Endothelial cell of umbilical vein (primary cell): ENCODE measurements around the gene NT5C1A. TPM values are rescaled to one million over a fixed set of nuclear protein-coding genes. Genes with fewer than 3 reads are reported as not detected.

Experiments used
- BruUV-seq: library from RNA; stranded (reverse); fragments of 400-500 nt; replicated peaks from 2 replicates; lab custom pipeline; 2021; lab: Mats Ljungman, UMichigan
- CTCF ChIA-PET: fragments of 300-600, 350-600 bp; sonication (Branson Sonifier 250); formaldehyde crosslinking; loops from one replicate; lab custom pipeline; 2021; ENCODE audit warnings: antibody characterized with exemption, inconsistent platforms; lab: Charles Lee
- POLR2A ChIA-PET: fragments of 300-600, 350-600 bp; sonication (Branson Sonifier 250); formaldehyde crosslinking; loops from one replicate; lab custom pipeline; 2021; ENCODE audit warnings: antibody characterized with exemption, inconsistent platforms; lab: Charles Lee
- DNase-seq: peaks from one replicate; pipeline ENCODE4 v3.0.0-alpha.2; 2011; ENCODE audit warnings: low read depth, low spot score
- FAIRE-seq: peaks from 2 replicates; lab custom pipeline; 2011; peaks lifted over from hg19 to GRCh38; lab: Jason Lieb, UNC
- H2AFZ ChIP-seq: 2 replicates; pipeline ENCODE4 v1.6.0; 2012; ENCODE audit warnings: low read depth, low read length, control low read depth, inconsistent platforms
- H3K27ac ChIP-seq: 2 replicates; pipeline ENCODE4 v1.5.1; 2011; ENCODE audit warnings: low read depth, mild to moderate bottlenecking, control low read depth, low read length, moderate library complexity; ENCODE audit not compliant: insufficient read depth
- H3K27me3 ChIP-seq, 2 experiments: 2 replicates each; pipeline versions ENCODE4 v1.6.0 to v1.6.1; 2011; ENCODE audit warnings: low read length in 2 of 2, mixed read lengths in 1 of 2; ENCODE audit not compliant: control insufficient read depth in 2 of 2, insufficient read depth in 2 of 2
- H3K36me3 ChIP-seq, 2 experiments: 2 replicates in 1 of 2; 3 replicates in 1 of 2; pipeline ENCODE4 v1.5.1; 2011; ENCODE audit warnings: low read length in 2 of 2, mild to moderate bottlenecking in 1 of 2, moderate library complexity in 1 of 2; ENCODE audit not compliant: control insufficient read depth in 2 of 2, insufficient read depth in 2 of 2; ENCODE audit errors: extremely low read depth in 1 of 2
- H3K4me1 ChIP-seq: 3 replicates; pipeline ENCODE4 v1.5.1; 2011; ENCODE audit warnings: mild to moderate bottlenecking, low read length; ENCODE audit not compliant: control insufficient read depth, insufficient read depth; ENCODE audit errors: extremely low read depth
- H3K4me2 ChIP-seq: 2 replicates; pipeline ENCODE4 v1.6.1; 2011; ENCODE audit warnings: low read length, control low read depth, mixed read lengths; ENCODE audit not compliant: insufficient read depth
- H3K4me3 ChIP-seq, 3 experiments: fragments of 200-600 bp in 1 of 3; sonication (generic), shearing (Covaris generic) in 1 of 3; replicated peaks in 1 of 3; 2 replicates each; pipeline ENCODE4 v1.5.1; 2011 to 2016; ENCODE audit warnings: control low read depth in 3 of 3, low read length in 3 of 3, mild to moderate bottlenecking in 2 of 3, inconsistent platforms in 1 of 3, low read depth in 1 of 3, moderate library complexity in 1 of 3; ENCODE audit not compliant: insufficient read depth in 1 of 3
- H3K79me2 ChIP-seq: 2 replicates; pipeline ENCODE4 v1.6.0; 2012; ENCODE audit warnings: low read length, inconsistent platforms; ENCODE audit not compliant: control insufficient read depth, insufficient read depth
- H3K9ac ChIP-seq: replicated peaks from 2 replicates; pipeline ENCODE3; 2011; ENCODE audit warnings: low read length, control low read depth; ENCODE audit not compliant: insufficient read depth; ENCODE audit errors: extremely low read depth
- H3K9me1 ChIP-seq: replicated peaks from 3 replicates; pipeline ENCODE4 v1.6.0; 2011; ENCODE audit warnings: mild to moderate bottlenecking, low read length; ENCODE audit not compliant: control insufficient read depth, insufficient read depth; ENCODE audit errors: extremely low read depth
- H3K9me3 ChIP-seq: replicated peaks from 2 replicates; pipeline ENCODE4 v1.5.1; 2012; ENCODE audit warnings: low read length, inconsistent platforms; ENCODE audit not compliant: control insufficient read depth, insufficient read depth
- H4K20me1 ChIP-seq: replicated peaks from 2 replicates; pipeline ENCODE3; 2011; ENCODE audit warnings: mild to moderate bottlenecking, low read length; ENCODE audit not compliant: control insufficient read depth, insufficient read depth; ENCODE audit errors: extremely low read depth
- CTCF ChIP-seq, 2 donors: IDR thresholded peaks; 1 replicate in 1 of 2; 2 replicates in 1 of 2; pipeline ENCODE4 v1.5.1; 2011; ENCODE audit warnings: low read length in 2 of 2, mild to moderate bottlenecking in 2 of 2, moderate library complexity in 2 of 2, control low read depth in 1 of 2, inconsistent platforms in 1 of 2, low read depth in 1 of 2; ENCODE audit not compliant: insufficient read depth in 1 of 2; ENCODE audit errors: extremely low read depth in 1 of 2
- GATA2 ChIP-seq: IDR thresholded peaks from 2 replicates; pipeline ENCODE4 v1.7.0; 2011; ENCODE audit warnings: low read depth, mild to moderate bottlenecking, moderate library complexity, mixed read lengths, low read length; ENCODE audit not compliant: insufficient read length, insufficient read depth
- JUN ChIP-seq: IDR thresholded peaks from 2 replicates; pipeline ENCODE4 v1.6.1; 2011; ENCODE audit warnings: borderline replicate concordance, low read depth; ENCODE audit not compliant: insufficient read length, insufficient read depth
- MYC ChIP-seq: IDR thresholded peaks from one replicate; pipeline ENCODE4 v1.6.1; 2011; ENCODE audit warnings: mild to moderate bottlenecking, low read depth, low read length
- POLR2AphosphoS5 ChIP-seq: IDR thresholded peaks from 2 replicates; pipeline ENCODE4 v1.6.1; 2012; ENCODE audit warnings: low read depth, mild to moderate bottlenecking, control low read depth, low read length, moderate library complexity; ENCODE audit not compliant: insufficient read depth
- dilution Hi-C: fragments of 300-500 bp; cut with MboI; formaldehyde crosslinking; loops from one replicate; pipeline ENCODE4 v1.15.0; 2019; ENCODE audit warnings: low sequenced_read_pairs; ENCODE audit not compliant: extremely low pct_ligation_motif_present
- intact Hi-C: fragments of 100-400 bp; cut with micrococcal nuclease; formaldehyde crosslinking; loops from one replicate; pipeline ENCODE4 v1.10.0; 2022
- polyA plus RNA-seq, 4 experiments: library from polyadenylated mRNA; depleted of rRNA in 3 of 4; stranded (reverse) in 3 of 4; unstranded in 1 of 4; fragments of >200 nt; gene quantifications; 2 replicates each; pipeline versions ENCODE4 v1.2.1 to v1.2.3, GENCODE V29; 2011 to 2012; ENCODE audit warnings: missing spikeins in 1 of 4
- total RNA-seq: library from RNA; stranded (reverse); gene quantifications from 2 replicates; pipeline ENCODE4 v1.2.3, GENCODE V29; 2021

The NT5C1A gene
- total and polyA plus RNA-seq, 2 donors (not counting 3 experiments of a cell fraction or from before 2014, with no cell fraction given) = not detected

GRCh38 chr1:39657923-39658485, 13.9 kb downstream of the NT5C1A start:
- no peak overlapping the region for H3K4me3 ChIP-seq
- H3K4me2 ChIP-seq = no peak overlapping the region
- H3K9me1 ChIP-seq = no peaks in the 10 kb centered on the region
- peaks cover 10 to 14% of the 10 kb centered on the region in 2 experiments for H3K27me3 ChIP-seq
- ChIA-PET CTCF (interaction anchor here (0.6 to 9.7 kb wide), 37 partner anchors 8 to 559 kb away, joined by 3 to 440 read pairs (median 4); partner anchors contain the start of genes HPCAL4, NT5C1A and PABPC4), POLR2A (interaction anchor here (0.8 kb wide), 1 partner anchor 13 kb away, joined by 4 read pairs; no protein-coding TSS in a partner anchor)
- no peaks in the 10 kb centered on the region for H3K79me2 ChIP-seq
- no peaks in the 10 kb centered on the region for H4K20me1 ChIP-seq
- FAIRE-seq = peak; percentile 88
- H3K36me3 ChIP-seq = no peaks in the 10 kb centered on the region
- no peaks in the 10 kb centered on the region for H3K4me1 ChIP-seq
- H3K9ac ChIP-seq = no peak overlapping the region
- intact Hi-C loops = loop anchor here (1.0 kb wide), 1 partner anchor 52 kb away; no protein-coding TSS in a partner anchor
- TF ChIP-seq GATA2 = no peak
- TF ChIP-seq JUN = no peak
- no peak for TF ChIP-seq POLR2AphosphoS5
- TF ChIP-seq MYC = no peak
- peak; percentile 82 to 89 for TF ChIP-seq CTCF (IDR thresholded peaks at IDR 0.05; ENCODE audit: extremely low read depth in 1 of 2, insufficient read depth in 1 of 2, low read depth in 1 of 2, low read length in 2 of 2)
- peak overlapping the region; percentile 72 for H2AFZ ChIP-seq
- dilution Hi-C loops = no loop called here
- H3K27ac ChIP-seq = no peak overlapping the region
- no peaks in the 10 kb centered on the region for H3K9me3 ChIP-seq
- DNase-seq = peak; percentile 37
- no TSS peak for BruUV-seq
